ENCODE results near the gene CCL1. TPM values are rescaled to one million over a fixed set of nuclear protein-coding genes. Genes with fewer than 3 reads are reported as not detected.

The CCL1 gene
- polyA plus RNA-seq, 3 donors, result not detected

DNA sequence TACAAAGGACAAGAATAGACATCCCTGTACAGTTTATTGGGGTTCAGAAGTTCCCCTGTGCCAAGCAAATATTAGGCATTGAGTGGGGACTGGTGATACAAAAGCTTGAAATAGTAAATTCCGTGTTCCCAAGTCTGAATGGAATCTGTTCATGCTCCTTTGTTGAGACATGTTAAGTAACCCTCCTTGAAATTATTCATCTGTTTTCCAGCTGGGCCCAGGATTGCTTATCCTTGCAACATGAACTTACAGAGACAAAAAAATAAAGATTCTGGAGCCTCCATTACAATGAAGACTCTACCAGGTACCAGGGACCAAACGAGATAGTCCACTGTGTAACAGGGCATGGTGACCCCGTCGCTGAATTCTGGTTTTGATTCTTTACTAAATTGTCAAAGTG lies 49.9 kb downstream of the CCL1 start:
- no peak overlapping the region for H3K4me2 ChIP-seq (replicated peaks; ENCODE audit: extremely low read depth, low read length, poor library complexity, severe bottlenecking)
- H3K27ac ChIP-seq (ENCODE audit: low read depth in 1 of 2, low read length in 2 of 2), result peak overlapping the region in 1 of 2 donors; percentile 76
- Mint-ChIP-seq H3K36me3 (peaks cover 0 to 2% of the 10 kb centered on the region in 2 donors), H3K9me3 (no peaks in the 10 kb centered on the region), H3K4me3 (no peak overlapping the region), H3K4me1 (peaks cover 46% of the 10 kb centered on the region), H3K27ac (peak overlapping the region in 2 of 7 donors; percentile 79 to 92), H3K27me3 (ENCODE audit: low read depth in 3 of 3) (no peaks in the 10 kb centered on the region)
- H3K36me3 ChIP-seq (replicated peaks in 1 of 2; ENCODE audit: control insufficient read depth in 1 of 2, insufficient read depth in 2 of 2, low read length in 2 of 2), result no peaks in the 10 kb centered on the region
- no peak for TF ChIP-seq CTCF (IDR thresholded peaks at IDR 0.05)
- no peaks in the 10 kb centered on the region for H3K27me3 ChIP-seq (ENCODE audit: control insufficient read depth in 2 of 2, insufficient read depth in 2 of 2, low read length in 2 of 2)
- 100% methylated on average over 1 of the region's 4 CpGs for WGBS (ENCODE audit: insufficient coverage)
- peaks cover 42 to 43% of the 10 kb centered on the region in 2 donors for H3K4me1 ChIP-seq (ENCODE audit: control insufficient read depth in 1 of 2, insufficient read depth in 2 of 2, low read length in 2 of 2)
- no peak overlapping the region for H2AFZ ChIP-seq (ENCODE audit: insufficient read depth, low read depth, low read length, poor library complexity, severe bottlenecking)
- H4K20me1 ChIP-seq (ENCODE audit: insufficient read depth, low read length), result no peaks in the 10 kb centered on the region
- H3K9me3 ChIP-seq (replicated peaks in 1 of 2; ENCODE audit: control insufficient read depth in 1 of 2, insufficient read depth in 1 of 2, low read length in 2 of 2), result no peaks in the 10 kb centered on the region
- no peak overlapping the region for H3K9ac ChIP-seq (ENCODE audit: insufficient read depth, low read length, poor library complexity, severe bottlenecking)
- H3K79me2 ChIP-seq (ENCODE audit: insufficient read depth, low read length), result no peaks in the 10 kb centered on the region
- H3K4me3 ChIP-seq (replicated peaks in 1 of 3; ENCODE audit: low read depth in 2 of 3, low read length in 3 of 3), result no peak overlapping the region
- intact Hi-C loops (cut with micrococcal nuclease), result loop anchor here in 1 of 2 donors (10.0 kb wide), 1 partner anchor 58 kb away; the partner anchor contains the start of gene CCL2
- DNase-seq, result no peak

DNA sequence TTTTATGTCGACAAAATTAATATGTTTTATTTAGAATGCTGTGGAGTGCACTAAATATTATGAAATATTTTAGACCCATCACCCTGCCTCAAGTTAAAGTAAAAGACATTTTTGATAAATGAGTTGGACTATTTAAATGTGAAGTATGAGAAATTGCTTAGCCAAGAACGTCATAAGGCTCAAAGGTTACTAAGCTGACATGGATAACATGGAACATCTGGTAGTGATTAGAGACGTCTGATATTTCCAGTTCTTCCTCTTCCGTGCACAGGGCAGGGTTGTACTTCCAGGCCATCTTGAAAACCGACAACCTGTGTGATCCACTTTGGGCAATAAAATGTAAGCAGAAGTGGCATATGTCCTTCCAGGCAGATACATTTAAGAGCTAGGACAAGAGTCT lies 51.0 kb downstream of the CCL1 start:
- Mint-ChIP-seq H3K27ac (no peak overlapping the region), H3K4me1 (peaks cover 56% of the 10 kb centered on the region), H3K9me3 (no peaks in the 10 kb centered on the region), H3K27me3 (ENCODE audit: low read depth in 3 of 3) (no peaks in the 10 kb centered on the region), H3K4me3 (no peak overlapping the region), H3K36me3 (peaks cover 0 to 2% of the 10 kb centered on the region in 2 donors)
- no peak overlapping the region for H3K4me2 ChIP-seq (replicated peaks; ENCODE audit: extremely low read depth, low read length, poor library complexity, severe bottlenecking)
- H3K9me3 ChIP-seq (replicated peaks in 1 of 2; ENCODE audit: control insufficient read depth in 1 of 2, insufficient read depth in 1 of 2, low read length in 2 of 2), result no peaks in the 10 kb centered on the region
- H3K27me3 ChIP-seq (ENCODE audit: control insufficient read depth in 2 of 2, insufficient read depth in 2 of 2, low read length in 2 of 2), result no peaks in the 10 kb centered on the region
- no peak for TF ChIP-seq CTCF (IDR thresholded peaks at IDR 0.05)
- no peak overlapping the region for H2AFZ ChIP-seq (ENCODE audit: insufficient read depth, low read depth, low read length, poor library complexity, severe bottlenecking)
- H3K79me2 ChIP-seq (ENCODE audit: insufficient read depth, low read length), result no peaks in the 10 kb centered on the region
- no peak overlapping the region for H3K4me3 ChIP-seq (replicated peaks in 1 of 3; ENCODE audit: low read depth in 2 of 3, low read length in 3 of 3)
- intact Hi-C loops (cut with micrococcal nuclease), result loop anchor here in 1 of 2 donors (10.0 kb wide), 1 partner anchor 57 kb away; the partner anchor contains the start of gene CCL2
- peaks cover 53 to 54% of the 10 kb centered on the region in 2 donors for H3K4me1 ChIP-seq (ENCODE audit: control insufficient read depth in 1 of 2, insufficient read depth in 2 of 2, low read length in 2 of 2)
- DNase-seq, result no peak
- no peaks in the 10 kb centered on the region for H3K36me3 ChIP-seq (replicated peaks in 1 of 2; ENCODE audit: control insufficient read depth in 1 of 2, insufficient read depth in 2 of 2, low read length in 2 of 2)
- 71% methylated on average over 4 of the region's 5 CpGs for WGBS (ENCODE audit: insufficient coverage)
- H3K9ac ChIP-seq (ENCODE audit: insufficient read depth, low read length, poor library complexity, severe bottlenecking), result no peak overlapping the region
- no peak overlapping the region for H3K27ac ChIP-seq (ENCODE audit: low read depth in 1 of 2, low read length in 2 of 2)
- no peaks in the 10 kb centered on the region for H4K20me1 ChIP-seq (ENCODE audit: insufficient read depth, low read length)

Measured in CD14-positive monocyte (primary cell).